HL-60 (cell line): ENCODE measurements around the gene TAF1B.

ENCODE experiments used
- DNase-seq, 2 experiments: peaks; one replicate each; pipeline ENCODE4 v3.0.0-alpha.2; 2010 to 2020; ENCODE audit warnings: low read depth in 1 of 2, low spot score in 1 of 2
- H3K27ac ChIP-seq: fragments of 250-450 bp; sonication (Bioruptor Pico); replicated peaks from 2 replicates; pipeline ENCODE4 v1.5.1; 2020; ENCODE audit warnings: mild to moderate bottlenecking, moderate library complexity
- H3K27me3 ChIP-seq: fragments of 250-450 bp; sonication (Bioruptor Pico); 2 replicates; pipeline ENCODE4 v1.5.1; 2021; ENCODE audit warnings: mild to moderate bottlenecking, moderate library complexity; ENCODE audit not compliant: insufficient read depth, poor library complexity, severe bottlenecking
- H3K4me3 ChIP-seq: replicated peaks from 2 replicates; pipeline ENCODE4 v1.5.1; 2011; ENCODE audit warnings: mild to moderate bottlenecking, control low read depth, low read length; ENCODE audit not compliant: insufficient read depth
- CTCF ChIP-seq: IDR thresholded peaks from one replicate; pipeline ENCODE4 v1.5.1; 2011; ENCODE audit warnings: low read length, control low read depth, inconsistent platforms; ENCODE audit not compliant: insufficient read depth
- GABPA ChIP-seq: IDR thresholded peaks from 2 replicates; pipeline ENCODE4 v1.6.1; 2012; ENCODE audit warnings: low read depth
- POLR2AphosphoS5 ChIP-seq: IDR thresholded peaks from 2 replicates; pipeline ENCODE4 v1.6.1; 2012; ENCODE audit warnings: low read depth
- REST ChIP-seq: IDR thresholded peaks from 2 replicates; pipeline ENCODE4 v1.6.1; 2012; ENCODE audit warnings: low read depth; ENCODE audit not compliant: insufficient replicate concordance
- SPI1 ChIP-seq: IDR thresholded peaks from 2 replicates; pipeline ENCODE4 v1.6.1; 2012; ENCODE audit warnings: low read depth, mild to moderate bottlenecking, borderline replicate concordance

Gene TAF1B

GRCh38 chr2:9939587-9940485 lies 96.6 kb downstream of the TAF1B start:
- TF ChIP-seq GABPA (no peak), SPI1 (no peak), CTCF (no peak), POLR2AphosphoS5 (no peak), REST (no peak)
- no peak for DNase-seq
- H3K4me3 ChIP-seq, result no peak overlapping the region
- H3K27me3 ChIP-seq, result peaks cover under 1% of the 10 kb centered on the region
- no peak overlapping the region for H3K27ac ChIP-seq

- no peak overlapping the region for H3K27ac ChIP-seq
- H3K27me3 ChIP-seq, result peaks cover 5% of the 10 kb centered on the region
- DNase-seq, result no peak
- TF ChIP-seq GABPA, result no peak
- TF ChIP-seq CTCF, result no peak
- TF ChIP-seq SPI1, result no peak
- TF ChIP-seq POLR2AphosphoS5, result no peak
- TF ChIP-seq REST, result no peak
- no peak overlapping the region for H3K4me3 ChIP-seq
These were observed 98.1 kb downstream of the TAF1B start for GRCh38 chr2:9941196-9941995.

- DNase-seq, result no peak
- TF ChIP-seq GABPA, result no peak
- TF ChIP-seq SPI1, result no peak
- no peak for TF ChIP-seq REST
- TF ChIP-seq CTCF, result no peak
- TF ChIP-seq POLR2AphosphoS5, result no peak
- no peak overlapping the region for H3K4me3 ChIP-seq
- peaks cover 5% of the 10 kb centered on the region for H3K27me3 ChIP-seq
- no peak overlapping the region for H3K27ac ChIP-seq
These were observed 98.7 kb downstream of the TAF1B start for GRCh38 chr2:9941996-9942390.
